Measurements from ENCODE around the gene UBC.
"Not testable (repeated sequence)": the region's sequence is repeated elsewhere in the genome, so short reads cannot be mapped to it uniquely, and the experiment has no call there.

Gene UBC

GRCh38 chr12:124913474-124914391 lies 717 bp downstream of the UBC start:
- DNase-seq, result peak; percentile 97

- not testable (repeated sequence) for DNase-seq
These were observed 1.7 kb downstream of the UBC start for GRCh38 chr12:124912529-124913287.

- DNase-seq, result not testable (repeated sequence)
These were observed 2.9 kb downstream of the UBC start for GRCh38 chr12:124911521-124911920.

- no peak for DNase-seq
These were observed 3.6 kb downstream of the UBC start for GRCh38 chr12:124910561-124911478.

GRCh38 chr12:124909831-124910560 lies 4.5 kb downstream of the UBC start:
- no peak for DNase-seq

- peak; percentile 92 for DNase-seq
These were observed 7.7 kb downstream of the UBC start for GRCh38 chr12:124906606-124907261.

- no peak for DNase-seq
These were observed 9.9 kb downstream of the UBC start for GRCh38 chr12:124904306-124905098.

- DNase-seq, result no peak
These were observed 11.5 kb downstream of the UBC start for GRCh38 chr12:124902916-124903315.

- DNase-seq, result no peak
These were observed 13.4 kb downstream of the UBC start for GRCh38 chr12:124901003-124901402.

GRCh38 chr12:124900345-124900795 lies 14.1 kb downstream of the UBC start:
- not testable (repeated sequence) for DNase-seq

- no peak for DNase-seq
These were observed 15.5 kb downstream of the UBC start for GRCh38 chr12:124898923-124899294.

GRCh38 chr12:124898200-124898922 lies 16.1 kb downstream of the UBC start:
- peak; percentile 85 for DNase-seq

- DNase-seq, result no peak
These were observed 18.0 kb downstream of the UBC start for GRCh38 chr12:124896461-124896860.

- no peak for DNase-seq
These were observed 20.5 kb downstream of the UBC start for GRCh38 chr12:124893792-124894516.

- no peak for DNase-seq
These were observed 26.2 kb downstream of the UBC start for GRCh38 chr12:124888260-124888659.

- DNase-seq, result not testable (repeated sequence)
These were observed 26.7 kb downstream of the UBC start for GRCh38 chr12:124887766-124888165.

- DNase-seq, result no peak
These were observed 29.6 kb downstream of the UBC start for GRCh38 chr12:124884587-124885438.
